MM.1S (cell line): ENCODE measurements around the gene PLSCR2.

Source experiments
- EZH2phosphoT487 ChIP-seq: fragments of 300-600 bp; sonication (generic); IDR thresholded peaks from 2 replicates; pipeline ENCODE4 v1.6.1; 2018; ENCODE audit warnings: antibody characterized with exemption, low read length
- TF ChIP-seq, protein P1 (sequence below): fragments of 300-600 bp; sonication (generic); IDR thresholded peaks from 2 replicates; pipeline ENCODE4 v1.5.1; 2016; ENCODE audit warnings: antibody characterized with exemption, low read length, mixed read lengths

DNA sequence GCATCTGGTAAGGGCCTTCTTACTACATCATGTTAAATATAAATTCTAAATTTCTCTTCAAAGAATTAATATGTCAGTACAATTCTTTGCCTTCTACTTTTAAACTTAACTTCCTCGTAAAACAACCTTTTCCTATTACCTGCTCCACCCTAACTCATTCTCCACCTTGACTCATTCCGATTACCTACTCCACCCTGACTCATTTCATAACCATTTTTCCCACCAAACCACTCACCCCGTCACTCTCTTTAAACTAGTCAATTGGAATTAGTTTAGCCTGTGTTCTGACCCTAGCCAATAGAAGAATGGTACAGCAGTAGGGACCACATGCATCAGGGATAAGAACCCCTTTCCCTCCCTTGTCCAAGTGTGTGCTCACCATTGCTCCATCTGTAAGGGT, 65.6 kb downstream of the PLSCR2 start:
- TF ChIP-seq, protein P1, sequence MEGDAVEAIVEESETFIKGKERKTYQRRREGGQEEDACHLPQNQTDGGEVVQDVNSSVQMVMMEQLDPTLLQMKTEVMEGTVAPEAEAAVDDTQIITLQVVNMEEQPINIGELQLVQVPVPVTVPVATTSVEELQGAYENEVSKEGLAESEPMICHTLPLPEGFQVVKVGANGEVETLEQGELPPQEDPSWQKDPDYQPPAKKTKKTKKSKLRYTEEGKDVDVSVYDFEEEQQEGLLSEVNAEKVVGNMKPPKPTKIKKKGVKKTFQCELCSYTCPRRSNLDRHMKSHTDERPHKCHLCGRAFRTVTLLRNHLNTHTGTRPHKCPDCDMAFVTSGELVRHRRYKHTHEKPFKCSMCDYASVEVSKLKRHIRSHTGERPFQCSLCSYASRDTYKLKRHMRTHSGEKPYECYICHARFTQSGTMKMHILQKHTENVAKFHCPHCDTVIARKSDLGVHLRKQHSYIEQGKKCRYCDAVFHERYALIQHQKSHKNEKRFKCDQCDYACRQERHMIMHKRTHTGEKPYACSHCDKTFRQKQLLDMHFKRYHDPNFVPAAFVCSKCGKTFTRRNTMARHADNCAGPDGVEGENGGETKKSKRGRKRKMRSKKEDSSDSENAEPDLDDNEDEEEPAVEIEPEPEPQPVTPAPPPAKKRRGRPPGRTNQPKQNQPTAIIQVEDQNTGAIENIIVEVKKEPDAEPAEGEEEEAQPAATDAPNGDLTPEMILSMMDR, result no peak
- TF ChIP-seq EZH2phosphoT487, result no peak
